ENCODE measurements around the gene TNIK. TPM values are rescaled to one million over a fixed set of nuclear protein-coding genes. Genes with fewer than 3 reads are reported as not detected.

Gene TNIK
- total RNA-seq, 3 donors from 2014 or later: 7.4 to 17.6 (median 10.2) TPM

DNA sequence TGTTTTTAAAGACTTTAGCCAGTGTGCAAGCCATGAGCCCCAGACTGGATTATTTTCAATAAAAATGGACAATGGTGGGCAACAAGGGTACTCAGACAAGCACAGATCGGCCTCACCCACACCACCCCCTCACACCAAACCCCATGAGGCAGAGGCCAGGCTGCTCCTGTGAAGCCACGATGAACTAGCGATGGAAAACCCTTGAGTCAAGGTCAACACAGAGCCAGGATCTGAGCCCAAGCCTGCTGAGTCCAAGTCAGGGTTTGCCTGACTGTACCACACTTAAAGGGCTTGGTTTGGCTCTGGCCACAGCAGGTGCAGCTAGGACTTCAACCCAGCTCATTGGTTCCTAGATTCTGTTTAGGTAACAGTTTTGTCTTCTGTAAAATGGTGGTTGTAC lies 302.2 kb downstream of the TNIK start:
- no peak for TF ChIP-seq POLR2AphosphoS5 (IDR thresholded peaks at IDR 0.05)
- TF ChIP-seq, protein P1, sequence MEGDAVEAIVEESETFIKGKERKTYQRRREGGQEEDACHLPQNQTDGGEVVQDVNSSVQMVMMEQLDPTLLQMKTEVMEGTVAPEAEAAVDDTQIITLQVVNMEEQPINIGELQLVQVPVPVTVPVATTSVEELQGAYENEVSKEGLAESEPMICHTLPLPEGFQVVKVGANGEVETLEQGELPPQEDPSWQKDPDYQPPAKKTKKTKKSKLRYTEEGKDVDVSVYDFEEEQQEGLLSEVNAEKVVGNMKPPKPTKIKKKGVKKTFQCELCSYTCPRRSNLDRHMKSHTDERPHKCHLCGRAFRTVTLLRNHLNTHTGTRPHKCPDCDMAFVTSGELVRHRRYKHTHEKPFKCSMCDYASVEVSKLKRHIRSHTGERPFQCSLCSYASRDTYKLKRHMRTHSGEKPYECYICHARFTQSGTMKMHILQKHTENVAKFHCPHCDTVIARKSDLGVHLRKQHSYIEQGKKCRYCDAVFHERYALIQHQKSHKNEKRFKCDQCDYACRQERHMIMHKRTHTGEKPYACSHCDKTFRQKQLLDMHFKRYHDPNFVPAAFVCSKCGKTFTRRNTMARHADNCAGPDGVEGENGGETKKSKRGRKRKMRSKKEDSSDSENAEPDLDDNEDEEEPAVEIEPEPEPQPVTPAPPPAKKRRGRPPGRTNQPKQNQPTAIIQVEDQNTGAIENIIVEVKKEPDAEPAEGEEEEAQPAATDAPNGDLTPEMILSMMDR (IDR thresholded peaks at IDR 0.05): no peak
- TF ChIP-seq POLR2A (IDR thresholded peaks at IDR 0.05): no peak
- Histone ChIP-seq H3K36me3 (no peaks in the 10 kb centered on the region), H3K27ac (no peak overlapping the region), H3K9me3 (peaks cover 2% of the 10 kb centered on the region in 2 donors), H3K4me3 (no peak overlapping the region), H3K4me1 (no peaks in the 10 kb centered on the region), H3K27me3 (no peaks in the 10 kb centered on the region)
- DNase-seq (ENCODE audit: low spot score in 2 of 2): no peak
- intact Hi-C loops (cut with DNase I; ENCODE audit: low total_unique reads): loop anchor here (1.0 kb wide), 1 partner anchor 25 kb away; no protein-coding TSS in a partner anchor

DNA sequence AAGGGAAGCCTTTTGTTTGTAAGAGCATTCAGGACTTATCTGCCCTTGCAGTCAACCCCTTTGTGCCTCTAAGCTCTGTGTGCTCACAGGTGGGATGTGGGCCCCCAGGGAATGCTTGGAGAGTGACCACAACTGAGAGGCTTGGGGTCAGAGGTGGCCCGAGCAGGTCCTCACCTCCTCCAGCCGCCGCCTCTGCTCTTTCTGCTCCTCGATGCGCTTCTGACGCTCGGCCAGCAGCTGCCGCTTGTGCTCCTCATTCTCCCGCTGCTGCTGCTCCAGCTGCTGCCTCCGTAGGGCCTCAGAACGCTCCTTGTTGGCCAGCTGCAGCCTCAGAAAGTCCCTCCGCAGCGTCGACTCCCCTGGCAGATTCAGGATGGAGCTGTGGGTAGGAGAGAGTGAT lies 302.9 kb downstream of the TNIK start:
- Histone ChIP-seq H3K27ac (no peak overlapping the region), H3K27me3 (no peaks in the 10 kb centered on the region), H3K4me1 (no peaks in the 10 kb centered on the region), H3K4me3 (no peak overlapping the region), H3K36me3 (no peaks in the 10 kb centered on the region), H3K9me3 (no peaks in the 10 kb centered on the region)
- TF ChIP-seq, protein P1 (IDR thresholded peaks at IDR 0.05): no peak
- no peak for TF ChIP-seq POLR2AphosphoS5 (IDR thresholded peaks at IDR 0.05)
- no peak for TF ChIP-seq POLR2A (IDR thresholded peaks at IDR 0.05)
- DNase-seq (ENCODE audit: low spot score in 2 of 2): no peak
- intact Hi-C loops (cut with DNase I; ENCODE audit: low total_unique reads): loop anchor here (1.0 kb wide), 1 partner anchor 26 kb away; no protein-coding TSS in a partner anchor

DNA sequence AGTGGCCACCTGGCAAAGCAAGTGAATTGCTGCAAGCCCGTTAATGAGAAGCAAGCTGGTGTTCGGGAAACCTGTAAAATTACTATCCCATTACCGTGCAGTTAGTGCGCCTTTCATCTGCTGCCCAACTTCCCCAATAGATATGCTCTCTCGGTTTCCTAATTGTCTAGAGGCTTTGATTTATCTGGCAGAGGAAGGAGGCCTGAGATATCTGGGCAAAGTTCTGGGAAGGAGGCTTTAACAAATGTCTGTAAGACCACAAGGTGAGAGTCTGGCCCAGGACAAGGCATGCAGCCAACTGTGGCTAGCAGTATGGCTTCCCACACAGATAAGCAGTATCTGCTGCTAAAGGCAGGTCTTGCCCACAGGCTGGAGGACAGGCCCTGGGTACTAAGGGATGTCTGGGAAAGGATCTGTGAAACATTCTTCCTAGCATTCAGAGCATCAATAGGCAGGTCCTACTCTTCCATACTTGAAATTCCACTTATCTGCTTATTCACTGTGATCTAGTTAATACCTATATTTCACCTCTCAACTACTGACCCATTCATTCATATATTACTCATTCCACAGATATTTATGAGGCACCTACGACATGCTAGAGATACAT lies 303.7 kb downstream of the TNIK start:
- intact Hi-C loops (cut with DNase I; ENCODE audit: low total_unique reads): loop anchor here (1.0 kb wide), 1 partner anchor 27 kb away; no protein-coding TSS in a partner anchor
- Histone ChIP-seq H3K9me3 (no peaks in the 10 kb centered on the region), H3K27me3 (no peaks in the 10 kb centered on the region), H3K27ac (no peak overlapping the region), H3K36me3 (no peaks in the 10 kb centered on the region), H3K4me1 (no peaks in the 10 kb centered on the region), H3K4me3 (no peak overlapping the region)
- DNase-seq (ENCODE audit: low spot score in 2 of 2): no peak
- TF ChIP-seq POLR2A (IDR thresholded peaks at IDR 0.05) (no peak), POLR2AphosphoS5 (IDR thresholded peaks at IDR 0.05) (no peak)
- TF ChIP-seq, protein P1 (IDR thresholded peaks at IDR 0.05): no peak

DNA sequence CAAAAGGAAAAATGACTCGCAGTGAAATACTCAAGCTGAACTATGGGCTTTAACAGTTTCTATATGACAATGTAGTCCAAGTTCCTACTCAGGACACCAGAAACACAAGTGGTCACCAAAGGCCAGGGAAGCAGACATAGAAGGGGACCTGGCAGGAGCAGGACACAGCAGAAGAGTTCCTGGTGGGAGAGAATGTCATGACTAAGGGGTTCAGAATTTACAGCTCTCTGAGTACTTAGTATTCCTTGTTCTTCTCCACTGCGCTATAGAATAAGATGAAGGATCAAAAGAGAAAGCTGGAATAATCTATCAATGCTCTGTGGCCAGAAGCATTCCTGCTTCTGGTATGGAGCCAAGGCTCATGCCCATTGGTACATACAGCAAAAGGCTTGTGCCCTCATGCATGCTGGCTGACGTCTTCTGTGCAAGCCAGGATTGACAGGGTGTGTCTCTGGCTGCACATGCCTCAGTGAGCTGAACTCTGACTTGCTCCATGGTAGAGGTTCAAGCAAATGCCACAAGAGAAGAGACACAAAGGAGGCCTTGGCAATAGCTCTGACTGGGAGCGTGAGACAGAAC lies 305.0 kb downstream of the TNIK start:
- Histone ChIP-seq H3K27me3 (no peaks in the 10 kb centered on the region), H3K4me1 (no peaks in the 10 kb centered on the region), H3K4me3 (no peak overlapping the region), H3K27ac (no peak overlapping the region), H3K36me3 (no peaks in the 10 kb centered on the region), H3K9me3 (no peaks in the 10 kb centered on the region)
- no peak for DNase-seq (ENCODE audit: low spot score in 2 of 2)
- TF ChIP-seq POLR2A (IDR thresholded peaks at IDR 0.05): no peak
- TF ChIP-seq, protein P1 (IDR thresholded peaks at IDR 0.05): no peak
- no peak for TF ChIP-seq POLR2AphosphoS5 (IDR thresholded peaks at IDR 0.05)
- intact Hi-C loops (cut with DNase I; ENCODE audit: low total_unique reads): no loop called here

DNA sequence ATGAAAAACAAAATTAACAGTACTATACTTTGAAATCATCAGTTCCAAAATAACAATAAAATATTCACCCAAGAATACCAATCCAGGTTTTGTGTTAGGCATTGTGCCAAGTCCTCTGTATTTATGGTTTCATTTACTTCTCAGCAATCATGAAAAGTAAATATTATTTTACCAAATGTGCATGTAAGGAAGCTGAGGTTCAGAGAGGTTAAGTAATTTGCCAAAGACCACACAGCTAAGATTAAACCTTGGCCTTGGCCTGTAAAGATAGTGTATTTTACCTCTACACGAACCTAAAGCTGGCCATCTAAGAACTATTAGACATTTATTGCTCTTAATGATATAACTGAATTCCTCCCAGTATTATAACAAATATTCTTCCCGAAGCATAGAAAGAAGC lies 309.3 kb downstream of the TNIK start:
- intact Hi-C loops (cut with DNase I; ENCODE audit: low total_unique reads): no loop called here
- no peak for DNase-seq (ENCODE audit: low spot score in 2 of 2)
- TF ChIP-seq, protein P1 (IDR thresholded peaks at IDR 0.05): no peak
- no peak for TF ChIP-seq POLR2A (IDR thresholded peaks at IDR 0.05)
- no peak for TF ChIP-seq POLR2AphosphoS5 (IDR thresholded peaks at IDR 0.05)
- no peaks in the 10 kb centered on the region for H3K9me3 ChIP-seq
- no peak overlapping the region for H3K4me3 ChIP-seq
- H3K4me1 ChIP-seq: no peaks in the 10 kb centered on the region
- H3K27ac ChIP-seq: no peak overlapping the region
- H3K36me3 ChIP-seq: no peaks in the 10 kb centered on the region
- H3K27me3 ChIP-seq: no peaks in the 10 kb centered on the region

Measured in breast epithelium (tissue), 4 donors.